Skeletal muscle satellite cell (primary cell): ENCODE data around the gene EIF3M. TPM values are rescaled to one million over a fixed set of nuclear protein-coding genes. Genes with fewer than 3 reads are reported as not detected.

ENCODE experiments used
- H3K27me3 ChIP-seq: 2 replicates; pipeline ENCODE4 v1.7.0; 2013; ENCODE audit warnings: low read length; ENCODE audit not compliant: control insufficient read depth, insufficient read depth
- H3K36me3 ChIP-seq: 2 replicates; pipeline ENCODE4 v1.7.0; 2013; ENCODE audit warnings: mild to moderate bottlenecking, control low read depth, low read length; ENCODE audit not compliant: insufficient read depth
- H3K4me1 ChIP-seq: 2 replicates; pipeline ENCODE4 v1.7.0; 2013; ENCODE audit warnings: low read length; ENCODE audit not compliant: control insufficient read depth, insufficient read depth
- H3K4me2 ChIP-seq: 2 replicates; pipeline ENCODE4 v1.7.0; 2013; ENCODE audit warnings: mild to moderate bottlenecking, low read length
- H3K4me3 ChIP-seq: 2 replicates; pipeline ENCODE4 v1.7.0; 2013; ENCODE audit warnings: low read length
- H3K9ac ChIP-seq: 2 replicates; pipeline ENCODE4 v1.7.0; 2013; ENCODE audit warnings: mild to moderate bottlenecking, low read depth, low read length, moderate library complexity
- H3K9me3 ChIP-seq: replicated peaks from 2 replicates; pipeline ENCODE4 v1.7.0; 2013; ENCODE audit warnings: mild to moderate bottlenecking, control low read depth, low read length
- total RNA-seq: library from RNA; depleted of rRNA; stranded (reverse); fragments of >200 nt; gene quantifications from 2 replicates; pipeline ENCODE4 v1.2.3, GENCODE V29; 2012; rRNA removed

EIF3M gene
- 563 and 588 TPM in 2 replicates for total RNA-seq

DNA sequence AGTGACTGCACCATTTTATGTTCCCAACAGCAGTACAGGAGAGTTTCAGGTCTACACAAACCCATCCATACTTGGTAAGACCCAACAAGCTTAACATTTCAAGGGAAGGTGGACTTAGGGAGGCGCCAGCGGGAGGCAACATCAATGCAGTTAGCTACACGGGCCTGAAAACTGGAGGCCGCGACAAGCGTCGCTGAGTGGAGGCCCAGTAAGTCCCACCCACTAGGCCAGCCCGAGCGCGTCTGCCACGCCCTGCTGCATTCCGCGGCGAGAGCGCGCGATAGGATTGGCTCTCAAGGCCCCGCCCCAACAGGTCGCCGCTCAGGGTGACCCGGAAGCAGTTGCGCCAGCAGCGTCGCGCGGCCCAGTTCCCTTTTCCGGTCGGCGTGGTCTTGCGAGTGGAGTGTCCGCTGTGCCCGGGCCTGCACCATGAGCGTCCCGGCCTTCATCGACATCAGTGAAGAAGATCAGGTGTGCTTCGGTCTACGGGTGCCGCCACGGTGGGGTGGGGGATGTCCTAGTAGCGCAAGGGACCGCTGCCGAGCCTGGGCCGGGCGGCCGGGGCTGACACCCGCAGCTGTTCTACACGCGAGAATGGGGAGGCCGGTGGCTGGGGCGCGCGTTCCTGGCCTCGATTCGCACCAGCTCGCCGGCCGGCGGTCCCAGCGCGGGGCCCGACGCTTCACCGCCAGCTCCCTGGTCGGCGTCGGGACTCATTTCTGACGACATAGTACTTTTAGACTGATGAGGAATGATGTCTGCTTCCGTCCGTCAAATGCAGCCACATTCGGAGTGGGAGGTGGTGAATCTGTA, at the start of gene EIF3M:
EIF3M (plus strand) TSS at position 373 of the 813 bp plus-strand sequence; CDS start at position 430, 57 bp downstream.
- H3K4me2 ChIP-seq = peak within 1 kb of the TSS; percentile 86
- no peaks in the 10 kb centered on the region for H3K9me3 ChIP-seq
- peaks cover 13% of the 10 kb centered on the region for H3K36me3 ChIP-seq
- H3K27me3 ChIP-seq = no peaks in the 10 kb centered on the region
- peak within 1 kb of the TSS; percentile 99 for H3K9ac ChIP-seq
- H3K4me1 ChIP-seq = peaks cover 16% of the 10 kb centered on the region
- peak within 1 kb of the TSS; percentile 97 for H3K4me3 ChIP-seq

DNA sequence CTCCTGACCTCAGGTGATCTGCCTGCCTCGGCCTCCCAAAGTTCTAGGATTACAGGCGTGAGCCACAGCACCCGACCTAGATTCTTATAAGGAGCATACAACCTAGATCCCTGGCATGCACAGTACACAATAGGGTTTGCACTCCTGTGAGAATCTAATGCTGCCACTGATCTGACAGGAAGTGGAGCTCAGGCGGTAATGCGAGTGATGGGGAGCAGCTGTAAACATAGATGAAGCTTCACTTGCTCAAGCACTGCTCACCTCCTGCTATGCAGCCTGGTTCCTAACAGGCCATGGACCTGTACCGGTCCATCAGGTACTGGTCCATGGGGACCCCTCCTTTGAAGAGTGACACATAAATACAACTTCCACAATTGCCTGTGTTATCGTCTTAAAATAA, 44.8 kb upstream of the EIF3M start:
- Histone ChIP-seq H3K9ac (no peak overlapping the region), H3K27me3 (no peaks in the 10 kb centered on the region), H3K36me3 (no peaks in the 10 kb centered on the region), H3K4me3 (no peak overlapping the region), H3K4me1 (no peaks in the 10 kb centered on the region), H3K9me3 (no peaks in the 10 kb centered on the region), H3K4me2 (no peak overlapping the region)

DNA sequence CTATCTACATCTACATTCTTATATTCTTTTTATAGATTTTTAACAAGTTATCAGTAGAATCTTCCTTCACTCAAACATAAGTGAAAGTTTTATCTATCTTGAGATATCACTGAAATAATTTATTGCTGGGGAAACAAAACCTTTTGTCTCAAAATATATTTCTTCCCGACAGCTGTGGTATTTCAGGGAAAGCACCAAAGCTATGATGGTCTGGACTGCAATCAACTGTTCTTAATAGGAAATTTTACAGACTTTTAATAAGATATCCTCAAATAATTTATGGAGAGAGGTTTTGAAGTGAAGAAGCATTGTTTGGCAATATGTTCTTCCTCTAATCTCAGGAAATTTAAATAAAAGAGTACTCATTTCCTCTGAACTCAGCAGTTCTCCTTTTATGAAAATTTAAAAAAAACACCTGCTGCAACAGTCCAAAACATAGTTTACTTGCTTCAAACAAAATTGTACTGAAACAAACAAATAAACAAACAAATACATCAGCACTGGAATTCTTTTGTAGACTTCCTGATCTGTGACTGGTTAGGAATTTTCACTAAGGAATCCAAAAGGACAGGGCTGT, 33.9 kb upstream of the EIF3M start:
- Histone ChIP-seq H3K9ac (no peak overlapping the region), H3K27me3 (no peaks in the 10 kb centered on the region), H3K36me3 (no peaks in the 10 kb centered on the region), H3K4me1 (no peaks in the 10 kb centered on the region), H3K9me3 (no peaks in the 10 kb centered on the region), H3K4me3 (no peak overlapping the region), H3K4me2 (no peak overlapping the region)

DNA sequence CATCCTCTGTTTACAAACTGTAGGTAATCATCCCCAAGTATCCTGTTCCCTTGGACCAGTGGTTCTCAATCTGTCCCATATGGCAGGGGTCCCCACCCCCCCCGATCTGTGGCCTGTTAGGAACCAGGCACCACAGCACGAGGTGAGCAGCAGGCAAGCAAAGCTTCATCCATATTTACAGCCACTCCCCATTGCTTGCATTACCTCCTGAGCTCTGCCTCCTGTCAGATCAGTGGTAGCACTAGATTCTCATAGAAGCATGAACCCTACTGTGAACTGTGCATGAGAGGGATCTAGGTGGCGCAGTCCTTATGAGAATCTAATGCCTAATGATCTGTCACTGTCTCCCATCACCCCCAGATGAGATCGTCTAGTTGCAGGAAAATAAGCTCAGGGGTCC, 33.4 kb upstream of the EIF3M start:
- H3K9me3 ChIP-seq = no peaks in the 10 kb centered on the region
- H3K4me1 ChIP-seq = no peaks in the 10 kb centered on the region
- no peak overlapping the region for H3K4me2 ChIP-seq
- no peak overlapping the region for H3K9ac ChIP-seq
- no peak overlapping the region for H3K4me3 ChIP-seq
- no peaks in the 10 kb centered on the region for H3K27me3 ChIP-seq
- no peaks in the 10 kb centered on the region for H3K36me3 ChIP-seq

DNA sequence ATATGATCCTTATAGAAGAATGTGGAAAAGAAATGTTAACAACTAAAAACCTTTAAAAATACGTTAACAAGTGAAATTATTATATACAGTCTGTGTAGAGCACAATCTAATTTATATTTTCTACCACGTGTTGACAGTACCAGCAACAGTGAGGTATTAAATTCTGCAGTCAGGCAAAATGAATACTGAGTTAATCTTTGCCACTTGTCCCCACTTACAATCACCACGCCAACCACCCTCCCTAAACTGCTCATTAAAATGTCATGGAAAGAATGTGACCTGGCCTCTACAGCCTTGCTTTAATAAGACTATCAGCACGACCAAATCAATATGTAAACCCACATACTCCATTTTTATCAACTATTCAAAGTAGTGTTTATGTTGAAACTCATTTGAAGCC, 28.5 kb upstream of the EIF3M start:
- no peaks in the 10 kb centered on the region for H3K4me1 ChIP-seq

DNA sequence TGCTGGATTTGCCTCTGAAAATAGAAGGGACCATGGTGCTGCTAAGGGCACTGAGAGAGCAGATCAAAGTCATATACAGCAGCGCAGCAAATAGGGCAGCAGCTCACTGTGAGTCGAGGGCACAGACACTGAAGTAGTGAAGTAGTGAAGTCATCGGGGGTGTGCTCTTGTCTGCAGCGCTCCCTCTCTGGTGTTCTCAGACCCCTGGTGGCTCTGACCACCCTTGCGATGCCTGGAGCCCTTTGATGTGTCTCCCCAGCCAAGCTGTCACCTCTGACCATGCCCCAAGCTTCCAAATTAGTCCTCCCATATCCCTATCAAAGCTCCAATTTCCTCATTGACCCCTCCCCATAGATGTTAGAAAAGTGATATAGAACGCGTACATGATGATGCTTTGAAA, 27.7 kb upstream of the EIF3M start:
- no peaks in the 10 kb centered on the region for H3K36me3 ChIP-seq
- no peak overlapping the region for H3K4me3 ChIP-seq
- peaks cover 3% of the 10 kb centered on the region for H3K27me3 ChIP-seq
- no peaks in the 10 kb centered on the region for H3K4me1 ChIP-seq
- H3K4me2 ChIP-seq = no peak overlapping the region
- H3K9me3 ChIP-seq = no peaks in the 10 kb centered on the region
- H3K9ac ChIP-seq = no peak overlapping the region

More for the DNA sequence above, 28.5 kb upstream of the EIF3M start:
- Histone ChIP-seq H3K4me2 (no peak overlapping the region), H3K9me3 (no peaks in the 10 kb centered on the region), H3K36me3 (no peaks in the 10 kb centered on the region), H3K4me3 (no peak overlapping the region), H3K27me3 (peaks cover 3% of the 10 kb centered on the region), H3K9ac (no peak overlapping the region)

DNA sequence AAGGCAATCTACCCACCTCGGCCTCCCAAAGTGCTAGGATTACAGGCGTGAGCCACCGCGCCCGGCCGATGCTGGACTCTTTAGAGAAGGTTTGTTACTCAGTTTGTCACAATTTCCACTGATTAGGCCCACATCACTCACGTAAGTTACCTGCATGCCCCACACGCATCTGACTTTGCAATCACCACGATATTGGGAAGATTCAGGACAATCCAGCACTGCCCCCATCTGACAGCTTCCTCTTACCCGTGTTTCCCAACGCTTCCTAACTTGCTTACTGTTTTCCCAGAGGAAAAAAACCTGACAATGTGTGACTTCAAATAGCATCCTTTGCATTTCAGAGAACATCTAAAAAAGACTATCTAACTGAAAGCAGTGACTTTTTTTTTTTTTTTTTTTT, 21.8 kb upstream of the EIF3M start:
- H3K27me3 ChIP-seq = peaks cover 3% of the 10 kb centered on the region
- H3K36me3 ChIP-seq = no peaks in the 10 kb centered on the region
- no peaks in the 10 kb centered on the region for H3K9me3 ChIP-seq
- H3K4me3 ChIP-seq = no peak overlapping the region
- no peak overlapping the region for H3K9ac ChIP-seq
- H3K4me1 ChIP-seq = no peaks in the 10 kb centered on the region
- H3K4me2 ChIP-seq = no peak overlapping the region

GRCh38 chr11:32562839-32563599, 20.6 kb upstream of the EIF3M start:
- Histone ChIP-seq H3K4me3 (no peak overlapping the region), H3K9me3 (no peaks in the 10 kb centered on the region), H3K27me3 (peaks cover under 1% of the 10 kb centered on the region), H3K4me1 (no peaks in the 10 kb centered on the region), H3K4me2 (no peak overlapping the region), H3K9ac (no peak overlapping the region), H3K36me3 (no peaks in the 10 kb centered on the region)

DNA sequence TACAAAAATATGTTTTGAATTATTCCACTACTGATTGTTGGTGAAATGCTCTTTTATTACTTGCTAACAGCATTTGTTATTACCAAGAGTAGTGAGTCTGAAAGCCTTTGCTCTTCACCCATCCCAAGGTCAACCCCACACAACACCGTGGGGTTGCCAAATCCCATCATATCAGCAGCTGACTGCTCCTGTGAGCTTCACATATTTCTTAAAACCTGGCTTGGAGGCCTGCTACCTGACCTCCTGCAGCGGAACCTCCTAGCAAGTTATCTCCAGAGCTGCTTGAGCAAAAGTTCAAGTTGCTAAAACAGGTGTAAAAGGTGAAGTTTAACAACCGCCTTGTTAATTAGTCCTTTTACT, 20.1 kb upstream of the EIF3M start:
- no peaks in the 10 kb centered on the region for H3K9me3 ChIP-seq
- no peaks in the 10 kb centered on the region for H3K36me3 ChIP-seq
- no peaks in the 10 kb centered on the region for H3K4me1 ChIP-seq
- no peak overlapping the region for H3K9ac ChIP-seq
- H3K4me3 ChIP-seq = no peak overlapping the region
- H3K4me2 ChIP-seq = no peak overlapping the region
- no peaks in the 10 kb centered on the region for H3K27me3 ChIP-seq

DNA sequence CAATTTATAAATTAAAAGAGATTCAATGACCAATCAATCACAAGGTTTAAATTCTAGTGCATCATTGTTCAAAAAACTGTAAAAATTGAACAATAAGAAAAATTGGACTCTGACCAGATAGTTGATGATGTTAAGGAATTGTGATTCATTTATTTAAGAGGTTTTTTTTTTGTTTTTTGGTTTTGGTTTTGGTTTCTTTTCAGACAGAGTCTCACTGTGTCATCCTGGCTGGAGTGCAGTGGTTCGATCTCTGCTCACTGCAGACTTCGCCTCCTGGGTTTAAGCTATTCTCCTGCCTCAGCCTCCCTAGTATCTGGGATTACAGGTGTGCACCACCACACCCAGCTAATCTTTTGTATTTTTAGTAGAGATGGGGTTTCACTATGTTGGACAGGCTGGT, 17.1 kb upstream of the EIF3M start:
- Histone ChIP-seq H3K4me3 (no peak overlapping the region), H3K27me3 (peaks cover under 1% of the 10 kb centered on the region), H3K4me1 (no peaks in the 10 kb centered on the region), H3K4me2 (no peak overlapping the region), H3K9me3 (no peaks in the 10 kb centered on the region), H3K9ac (no peak overlapping the region), H3K36me3 (no peaks in the 10 kb centered on the region)

GRCh38 chr11:32567154-32567553, 16.5 kb upstream of the EIF3M start:
- Histone ChIP-seq H3K4me1 (no peaks in the 10 kb centered on the region), H3K9me3 (no peaks in the 10 kb centered on the region), H3K36me3 (no peaks in the 10 kb centered on the region), H3K9ac (no peak overlapping the region), H3K27me3 (peaks cover 4% of the 10 kb centered on the region), H3K4me2 (no peak overlapping the region), H3K4me3 (no peak overlapping the region)
